Measurements from ENCODE around the gene SAGE1.

- TF ChIP-seq POLR2A (IDR thresholded peaks at IDR 0.05) (no peak), CTCF (IDR thresholded peaks at IDR 0.05) (no peak)
Measured at GRCh38 chrX:135914404-135914803, 20.9 kb downstream of the SAGE1 start.

Data from vagina (tissue), 2 donors.